Lower leg skin (tissue), 4 donors: ENCODE results near the gene SERPINB11. TPM values are rescaled to one million over a fixed set of nuclear protein-coding genes. Genes with fewer than 3 reads are reported as not detected.

Experiments used
- DNase-seq, 2 donors: peaks; one replicate each; pipeline ENCODE4 v3.0.0-alpha.2; 2019; ENCODE audit warnings: low spot score in 2 of 2
- H3K4me3 ChIP-seq: fragments of 200-600 bp; sonication (generic); 2 replicates; pipeline ENCODE4 v1.5.1; 2017; ENCODE audit warnings: mild to moderate bottlenecking, low read depth; ENCODE audit not compliant: poor library complexity, severe bottlenecking
- CTCF ChIP-seq, 3 donors: fragments of 450-650 bp; IDR thresholded peaks; one replicate each; pipeline ENCODE4 v1.5.1; 2016; ENCODE audit warnings: antibody characterized with exemption in 3 of 3, mild to moderate bottlenecking in 3 of 3, moderate library complexity in 2 of 3
- POLR2A ChIP-seq, 2 donors: fragments of 450-650 bp; IDR thresholded peaks; one replicate each; pipeline ENCODE4 v1.6.1; 2016 to 2017; ENCODE audit warnings: antibody characterized with exemption in 2 of 2, mild to moderate bottlenecking in 1 of 2, moderate library complexity in 1 of 2
- WGBS, 2 donors: methylation state at CpG; one replicate each; pipeline ENCODE4 v1.1.5; 2018; 5-methylcytosine and 5-hydroxymethylcytosine counted together
- intact Hi-C: fragments of 100-400 bp; cut with DNase I; formaldehyde crosslinking; loops from one replicate; pipeline ENCODE4 v1.15.0; 2023; ENCODE audit warnings: low total_unique reads
- total RNA-seq, 4 donors: library from RNA; depleted of rRNA; stranded (reverse); fragments of >200 nt; gene quantifications; one replicate each; pipeline ENCODE4 v1.1.0, GENCODE V29; 2016

Gene SERPINB11
- total RNA-seq, 4 donors from 2014 or later = 0.61 TPM; not detected in 3

GRCh38 chr18:63708650-63709049 is 5.9 kb downstream of the SERPINB11 start:
- DNase-seq = no peak
- TF ChIP-seq CTCF (IDR thresholded peaks at IDR 0.05) (no peak), POLR2A (IDR thresholded peaks at IDR 0.05) (no peak)
- WGBS, 2 donors = 68 to 78% methylated on average over 3 of the region's 3 CpGs
- intact Hi-C loops = no loop called here
- no peak overlapping the region for H3K4me3 ChIP-seq

DNA sequence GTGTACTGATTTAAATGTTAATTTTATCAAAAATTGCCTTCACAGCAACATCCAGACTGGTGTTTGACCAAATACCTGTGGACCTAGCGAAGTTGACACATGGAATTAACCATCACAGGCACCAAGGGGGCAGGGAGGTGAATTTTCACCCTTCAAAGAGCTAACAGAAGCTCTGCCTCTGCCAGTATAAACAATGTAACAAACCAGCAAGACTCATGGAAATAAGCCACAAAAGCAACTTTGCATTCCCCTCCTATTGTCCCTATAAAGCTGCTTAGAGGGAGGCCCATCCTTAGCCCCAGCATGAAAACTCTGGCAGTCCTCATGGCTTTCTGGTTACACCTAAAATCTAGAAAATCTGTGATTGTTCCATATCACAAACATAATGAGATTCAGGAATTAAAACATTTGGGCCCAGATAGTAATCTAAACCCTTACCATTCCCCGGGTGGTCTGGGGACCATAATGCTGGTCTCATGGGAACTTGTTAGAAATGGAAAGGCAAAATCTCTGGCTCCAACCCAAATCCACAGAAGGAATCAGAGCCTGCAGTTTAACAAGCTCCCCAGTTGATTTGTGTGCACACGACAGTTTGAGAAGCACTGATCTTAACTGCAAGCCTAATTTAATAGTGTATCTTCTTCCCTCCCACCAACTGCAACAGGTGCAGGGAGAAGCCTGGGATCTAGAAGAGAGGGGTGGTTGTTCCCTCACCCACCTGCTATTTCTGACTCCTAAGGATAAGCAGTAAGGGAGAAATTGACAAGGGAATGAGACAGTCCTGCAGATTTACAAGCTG is 23.1 kb downstream of the SERPINB11 start:
- intact Hi-C loops = no loop called here
- no peak overlapping the region for H3K4me3 ChIP-seq
- WGBS, 2 donors = 13 to 40% methylated on average over 3 of the region's 3 CpGs
- no peak for TF ChIP-seq POLR2A (IDR thresholded peaks at IDR 0.05)
- TF ChIP-seq CTCF (IDR thresholded peaks at IDR 0.05) = no peak
- DNase-seq = no peak

GRCh38 chr18:63730773-63731172 is 28.0 kb downstream of the SERPINB11 start:
- TF ChIP-seq CTCF (IDR thresholded peaks at IDR 0.05) (no peak), POLR2A (IDR thresholded peaks at IDR 0.05) (no peak)
- no peak for DNase-seq
- intact Hi-C loops = no loop called here
- no peak overlapping the region for H3K4me3 ChIP-seq
- 21 to 42% methylated on average over 5 of the region's 5 CpGs for WGBS, 2 donors

- WGBS, 2 donors = 33 to 68% methylated on average over 2 to 3 of the region's 3 CpGs
- TF ChIP-seq POLR2A (IDR thresholded peaks at IDR 0.05) (no peak), CTCF (IDR thresholded peaks at IDR 0.05) (no peak)
- intact Hi-C loops = no loop called here
- H3K4me3 ChIP-seq = no peak overlapping the region
- no peak for DNase-seq
Measured at GRCh38 chr18:63731215-63731614, 28.5 kb downstream of the SERPINB11 start.

- intact Hi-C loops = no loop called here
- H3K4me3 ChIP-seq = no peak overlapping the region
- no peak for DNase-seq
- TF ChIP-seq CTCF (IDR thresholded peaks at IDR 0.05) (no peak), POLR2A (IDR thresholded peaks at IDR 0.05) (no peak)
Measured at GRCh38 chr18:63736876-63737275, 34.1 kb downstream of the SERPINB11 start.

DNA sequence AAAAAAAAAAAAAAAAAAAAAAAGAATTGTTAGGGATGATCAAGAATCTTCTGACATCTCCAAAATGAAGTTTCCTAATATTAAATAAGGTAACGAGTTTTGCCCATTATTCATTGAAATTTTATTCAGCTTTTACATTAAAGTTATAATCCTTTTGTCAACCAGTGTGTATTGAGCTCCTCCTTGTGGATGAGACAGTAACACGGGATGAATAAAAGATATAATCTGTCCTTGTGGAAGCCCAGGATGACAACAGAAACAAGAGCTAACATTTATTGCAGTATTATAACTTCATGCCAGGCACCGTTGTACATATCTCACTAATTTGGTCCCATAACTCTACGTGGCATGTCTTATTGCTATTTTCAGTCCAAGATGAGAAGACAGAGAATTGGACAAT is 39.0 kb downstream of the SERPINB11 start:
- no peak for DNase-seq
- no peak for TF ChIP-seq CTCF (IDR thresholded peaks at IDR 0.05)
- no peak for TF ChIP-seq POLR2A (IDR thresholded peaks at IDR 0.05)
- WGBS, 2 donors = 24 to 28% methylated on average over 4 of the region's 4 CpGs
- intact Hi-C loops = no loop called here
- H3K4me3 ChIP-seq = no peak overlapping the region
